Spleen (tissue), 7 donors: ENCODE results near the gene SPECC1.

Source experiments
- POLR2A ChIP-seq, 3 donors: fragments of 450-650 bp; IDR thresholded peaks; one replicate each; pipeline ENCODE4 v1.5.1; 2017; ENCODE audit warnings: antibody characterized with exemption in 3 of 3, mild to moderate bottlenecking in 1 of 3
- POLR2AphosphoS5 ChIP-seq, 3 donors: sonication (generic); formaldehyde crosslinking; IDR thresholded peaks; one replicate each; pipeline ENCODE4 v1.5.1; 2017; ENCODE audit warnings: antibody characterized with exemption in 3 of 3
- TF ChIP-seq, protein P1 (sequence below), 11 experiments: fragments of 200-600 bp in 7 of 11; fragments of 450-650 bp in 4 of 11; sonication (generic) in 4 of 11; IDR thresholded peaks in 8 of 11; conservative IDR thresholded peaks in 3 of 11; 1 replicate in 7 of 11; 2 replicates in 4 of 11; pipeline versions ENCODE4 v1.4.0 to v1.8.0; 2016 to 2021; ENCODE audit warnings: antibody characterized with exemption in 11 of 11, inconsistent platforms in 4 of 11, mild to moderate bottlenecking in 1 of 11
- donor health status: DM: no; HTN: no; CAD: no; lungs with moderate emphysema.
- donor health status: DM: no; HTN: no; CAD: no.
- donor health status: DM: no; HTN: no; CAD: no.

DNA sequence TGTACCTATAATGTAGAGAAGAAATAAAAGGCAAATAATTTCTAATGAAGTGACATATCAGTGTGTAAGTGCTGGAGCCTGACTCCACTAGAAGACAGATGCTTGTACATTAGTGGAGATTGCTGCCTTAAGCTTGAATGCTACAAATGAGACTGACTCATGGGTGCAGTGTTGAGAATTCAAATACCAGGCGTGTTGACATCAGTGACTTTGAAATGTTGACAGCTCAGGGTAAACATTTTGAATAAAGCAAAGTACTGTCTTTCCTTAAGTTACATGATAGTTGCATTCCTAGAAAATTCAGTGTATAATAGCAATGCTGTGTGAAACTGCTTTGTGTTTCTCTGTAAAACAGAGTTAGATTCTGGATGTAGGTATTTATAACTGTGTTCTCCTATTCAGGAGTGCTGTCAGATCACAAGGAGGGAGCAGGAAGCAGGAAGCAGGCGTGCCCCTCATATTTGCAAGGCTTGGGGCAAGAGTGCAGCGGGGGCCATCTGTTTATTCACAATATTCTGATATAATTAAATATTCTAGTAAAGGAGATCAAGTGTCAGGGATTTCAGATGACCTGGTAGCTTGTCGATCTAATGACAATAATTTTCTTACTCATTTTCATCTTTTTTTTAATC, 119.0 kb downstream of the SPECC1 start:
- TF ChIP-seq, protein P1, sequence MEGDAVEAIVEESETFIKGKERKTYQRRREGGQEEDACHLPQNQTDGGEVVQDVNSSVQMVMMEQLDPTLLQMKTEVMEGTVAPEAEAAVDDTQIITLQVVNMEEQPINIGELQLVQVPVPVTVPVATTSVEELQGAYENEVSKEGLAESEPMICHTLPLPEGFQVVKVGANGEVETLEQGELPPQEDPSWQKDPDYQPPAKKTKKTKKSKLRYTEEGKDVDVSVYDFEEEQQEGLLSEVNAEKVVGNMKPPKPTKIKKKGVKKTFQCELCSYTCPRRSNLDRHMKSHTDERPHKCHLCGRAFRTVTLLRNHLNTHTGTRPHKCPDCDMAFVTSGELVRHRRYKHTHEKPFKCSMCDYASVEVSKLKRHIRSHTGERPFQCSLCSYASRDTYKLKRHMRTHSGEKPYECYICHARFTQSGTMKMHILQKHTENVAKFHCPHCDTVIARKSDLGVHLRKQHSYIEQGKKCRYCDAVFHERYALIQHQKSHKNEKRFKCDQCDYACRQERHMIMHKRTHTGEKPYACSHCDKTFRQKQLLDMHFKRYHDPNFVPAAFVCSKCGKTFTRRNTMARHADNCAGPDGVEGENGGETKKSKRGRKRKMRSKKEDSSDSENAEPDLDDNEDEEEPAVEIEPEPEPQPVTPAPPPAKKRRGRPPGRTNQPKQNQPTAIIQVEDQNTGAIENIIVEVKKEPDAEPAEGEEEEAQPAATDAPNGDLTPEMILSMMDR (IDR thresholded peaks at IDR 0.05 in 8 of 11, conservative IDR thresholded peaks at IDR 0.05 in 3 of 11): no peak
- TF ChIP-seq POLR2A (IDR thresholded peaks at IDR 0.05) (no peak), POLR2AphosphoS5 (IDR thresholded peaks at IDR 0.05) (no peak)
